Measurements from ENCODE around the gene RPP25.

Gene RPP25

DNA sequence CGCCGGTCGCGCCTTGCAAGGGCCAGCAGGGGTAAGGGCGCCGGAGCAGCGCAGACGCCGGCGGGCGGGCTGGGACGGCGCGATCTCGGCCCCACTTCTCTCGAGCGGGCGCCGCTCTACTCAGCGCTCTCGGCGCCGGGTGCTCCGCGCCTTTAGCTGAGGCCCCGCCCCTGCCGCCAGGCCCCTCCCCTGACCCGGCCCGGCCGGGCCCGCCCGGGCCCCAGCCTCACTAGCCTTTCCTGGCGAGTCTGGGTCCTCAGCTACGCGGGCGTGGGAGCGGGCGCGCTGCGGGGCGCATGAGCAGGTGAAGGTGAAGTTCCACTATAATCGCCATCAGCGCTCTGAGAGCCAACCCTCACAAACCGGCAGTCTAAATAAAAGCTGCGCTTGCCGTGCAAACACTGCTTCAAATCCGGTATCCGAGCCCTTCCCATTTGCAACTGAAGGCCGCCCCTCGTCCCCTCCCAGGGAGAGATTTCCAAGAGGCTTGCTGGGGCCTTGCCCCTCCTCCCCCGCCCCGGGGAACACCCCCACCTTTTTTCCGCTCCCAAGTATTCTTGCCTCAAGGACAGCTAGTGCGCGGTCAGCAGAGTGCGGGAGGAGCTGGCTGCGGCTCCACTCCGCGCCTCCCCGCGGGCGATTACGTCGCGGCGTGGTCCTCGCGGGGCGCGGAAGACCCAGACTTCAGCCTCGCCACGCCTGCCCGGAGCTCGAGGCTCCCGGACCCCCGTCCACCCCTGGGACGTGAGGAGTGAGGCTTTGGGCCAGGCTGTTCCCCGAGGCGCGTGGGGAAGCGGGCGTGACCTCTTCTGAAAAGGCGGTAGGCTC lies at the start of gene RPP25:
Gene RPP25 (minus strand): TSS at position 125 of the 828 bp plus-strand sequence. CDS start 189 bp downstream, outside the sequence.
- peak; percentile 79 for DNase-seq

DNA sequence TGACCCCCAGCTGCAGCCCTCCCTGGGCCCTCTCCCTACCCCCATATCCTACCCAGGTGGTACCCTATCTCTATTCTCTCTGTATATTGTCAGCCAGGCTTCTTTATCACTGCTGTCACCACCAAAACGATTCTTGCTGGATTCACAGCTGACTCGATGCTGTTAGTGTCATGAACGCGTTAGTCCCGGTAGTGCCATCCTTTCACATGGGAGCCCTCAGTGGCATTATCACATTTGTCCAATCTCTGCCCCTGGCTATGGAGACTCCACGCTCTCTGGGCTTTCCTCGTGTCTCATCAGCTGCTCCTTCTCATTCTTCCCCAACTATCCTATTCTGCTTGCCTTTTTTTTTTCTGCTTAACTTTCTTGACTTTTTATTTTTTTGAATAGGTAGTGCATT lies 45.8 kb upstream of the RPP25 start:
- no peak for DNase-seq

DNA sequence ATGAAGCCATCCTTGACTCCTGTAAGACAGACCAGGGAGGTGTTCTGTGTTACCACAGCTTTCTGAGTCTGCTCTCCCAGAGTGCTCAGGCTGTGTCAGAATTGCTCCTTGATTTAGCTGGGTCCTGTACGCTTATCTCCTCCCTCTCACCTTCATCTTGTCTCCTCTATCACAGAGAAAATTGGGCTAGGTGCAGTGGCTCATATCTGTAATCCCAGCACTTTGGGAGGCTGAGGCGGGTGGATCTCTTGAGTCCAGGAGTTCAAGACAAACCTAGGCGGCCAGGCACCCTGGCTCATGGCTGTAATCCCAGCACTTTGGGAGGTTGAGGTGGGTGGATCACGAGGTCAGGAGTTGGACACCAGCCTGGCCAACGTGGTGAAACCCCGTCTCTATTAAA lies 44.7 kb upstream of the RPP25 start:
- no peak for DNase-seq

- no peak for DNase-seq
These were observed 41.0 kb upstream of the RPP25 start for GRCh38 chr15:74997543-74997942.

GRCh38 chr15:74997141-74997540 lies 40.6 kb upstream of the RPP25 start:
- no peak for DNase-seq

GRCh38 chr15:74995779-74996765 lies 39.5 kb upstream of the RPP25 start:
- no peak for DNase-seq

- DNase-seq: peak; percentile 89
These were observed 38.7 kb upstream of the RPP25 start, which contains the start of gene SCAMP5 for GRCh38 chr15:74995182-74995778. Gene SCAMP5 (plus strand): TSS chr15:74995563. CDS start chr15:75011840, 16,277 bp downstream.

- DNase-seq: no peak
These were observed 38.1 kb upstream of the RPP25 start for GRCh38 chr15:74994685-74995084.

GRCh38 chr15:74994236-74994635 lies 37.7 kb upstream of the RPP25 start:
- DNase-seq: no peak

GRCh38 chr15:74992619-74993018 lies 36.0 kb upstream of the RPP25 start:
- no peak for DNase-seq

DNA sequence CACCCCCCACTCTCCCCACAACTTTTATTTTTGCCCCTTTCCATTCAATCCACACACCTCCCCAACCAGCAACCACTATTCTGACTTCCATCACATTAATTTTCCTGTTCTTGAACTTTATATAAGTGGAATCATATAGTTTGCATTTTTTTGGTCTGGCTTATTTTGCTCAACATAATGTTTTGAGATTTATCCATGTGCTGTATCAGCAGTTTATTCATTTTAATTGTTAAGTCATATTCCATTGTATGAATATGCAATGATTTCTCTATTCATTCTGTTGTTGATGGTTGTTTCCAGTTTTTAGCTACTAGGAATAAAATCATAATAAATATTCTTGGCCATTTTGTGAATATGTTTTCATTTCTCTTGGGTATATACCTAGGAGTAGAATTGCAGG lies 33.0 kb upstream of the RPP25 start:
- no peak for DNase-seq

GRCh38 chr15:74988007-74988800 lies 31.6 kb upstream of the RPP25 start:
- peak; percentile 34 for DNase-seq

- DNase-seq: no peak
These were observed 27.2 kb upstream of the RPP25 start for GRCh38 chr15:74983725-74984231.

DNA sequence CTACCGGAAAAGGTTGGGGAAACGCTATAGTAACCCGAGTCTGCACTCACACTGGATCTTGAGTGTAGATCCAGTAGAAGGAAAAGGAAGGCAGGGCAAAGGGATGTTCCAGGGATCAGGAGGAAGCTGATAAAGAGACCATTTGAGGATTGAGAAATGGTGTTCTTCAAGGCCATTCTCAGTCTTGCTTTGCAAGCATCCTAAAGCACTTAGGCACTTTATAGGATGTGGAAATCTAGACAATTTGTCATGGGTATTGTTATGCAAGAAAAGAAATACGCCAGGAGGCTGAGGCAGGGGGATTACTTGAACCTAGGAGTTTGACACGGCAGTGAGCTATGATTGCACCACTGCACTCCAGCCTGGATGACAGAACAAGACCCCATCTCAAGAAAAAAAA lies 25.6 kb upstream of the RPP25 start:
- no peak for DNase-seq

- peak; percentile 37 for DNase-seq
These were observed 21.9 kb upstream of the RPP25 start for GRCh38 chr15:74978503-74978902.

DNA sequence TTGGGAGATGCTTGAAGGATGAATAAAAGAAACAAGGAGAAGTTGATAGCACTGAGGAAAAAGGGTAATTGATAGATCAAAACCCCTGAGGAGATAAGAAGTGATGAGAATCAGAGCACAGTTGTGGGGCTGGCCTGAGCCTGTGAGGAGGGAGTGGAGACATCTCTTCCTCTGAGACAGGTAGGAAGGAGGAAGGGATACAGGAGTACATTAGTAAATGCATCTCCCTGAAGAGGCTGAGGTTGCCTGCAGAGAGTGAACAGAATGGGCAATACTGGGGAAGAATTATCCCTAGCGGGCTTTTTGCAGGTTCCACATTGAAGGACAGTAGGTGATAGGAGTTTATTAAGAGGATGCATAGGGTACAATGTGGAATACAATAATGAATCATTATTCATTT lies 21.5 kb upstream of the RPP25 start:
- DNase-seq: no peak

- DNase-seq: no peak
These were observed 21.0 kb upstream of the RPP25 start for GRCh38 chr15:74977599-74977998.

GRCh38 chr15:74976159-74976558 lies 19.6 kb upstream of the RPP25 start:
- DNase-seq: no peak

- no peak for DNase-seq
These were observed 11.1 kb upstream of the RPP25 start for GRCh38 chr15:74967670-74968069.

- DNase-seq: no peak
These were observed 8.2 kb upstream of the RPP25 start for GRCh38 chr15:74964794-74965193.

DNA sequence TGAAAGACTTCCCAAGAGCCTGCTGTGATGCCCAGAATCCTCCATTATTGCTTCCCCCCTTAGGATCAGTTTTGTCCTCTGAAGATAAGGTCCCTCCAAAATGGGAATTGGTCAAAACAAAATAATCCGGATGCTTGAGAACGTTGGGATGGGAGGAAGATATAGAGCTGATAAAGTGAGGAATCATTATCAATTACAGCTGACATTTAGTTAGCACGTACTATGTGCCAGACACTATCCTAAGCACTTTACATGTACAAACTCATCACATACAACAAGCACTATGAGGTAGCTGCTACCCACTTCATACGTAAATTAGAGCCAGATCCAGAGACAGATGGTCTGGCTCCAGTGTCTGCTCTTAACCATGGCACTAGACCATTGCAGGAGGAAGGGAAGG lies 6.6 kb upstream of the RPP25 start:
- DNase-seq: no peak

- DNase-seq: no peak
These were observed 6.1 kb upstream of the RPP25 start for GRCh38 chr15:74962671-74963070.
